Measurements from ENCODE around the gene DENND4B.

DNA sequence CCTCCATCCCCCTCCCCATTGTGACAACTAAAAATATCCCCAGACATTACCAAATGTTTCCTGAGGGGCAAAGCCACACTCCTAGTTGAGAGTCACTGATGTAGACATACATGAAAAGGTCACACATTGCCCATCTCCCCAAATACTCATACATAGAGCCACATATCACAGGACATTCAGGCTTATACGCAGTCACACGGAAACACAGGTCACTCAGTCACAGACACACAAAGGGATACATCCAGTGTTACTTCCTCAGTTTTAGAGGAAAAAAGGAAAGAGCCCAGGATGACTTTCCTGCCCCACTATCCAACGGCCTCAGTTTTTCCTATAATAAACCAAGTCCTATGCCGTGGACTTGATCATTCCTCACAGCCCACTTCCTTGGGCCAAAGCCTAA, 14.9 kb upstream of the DENND4B start:
- TF ChIP-seq, protein P1, sequence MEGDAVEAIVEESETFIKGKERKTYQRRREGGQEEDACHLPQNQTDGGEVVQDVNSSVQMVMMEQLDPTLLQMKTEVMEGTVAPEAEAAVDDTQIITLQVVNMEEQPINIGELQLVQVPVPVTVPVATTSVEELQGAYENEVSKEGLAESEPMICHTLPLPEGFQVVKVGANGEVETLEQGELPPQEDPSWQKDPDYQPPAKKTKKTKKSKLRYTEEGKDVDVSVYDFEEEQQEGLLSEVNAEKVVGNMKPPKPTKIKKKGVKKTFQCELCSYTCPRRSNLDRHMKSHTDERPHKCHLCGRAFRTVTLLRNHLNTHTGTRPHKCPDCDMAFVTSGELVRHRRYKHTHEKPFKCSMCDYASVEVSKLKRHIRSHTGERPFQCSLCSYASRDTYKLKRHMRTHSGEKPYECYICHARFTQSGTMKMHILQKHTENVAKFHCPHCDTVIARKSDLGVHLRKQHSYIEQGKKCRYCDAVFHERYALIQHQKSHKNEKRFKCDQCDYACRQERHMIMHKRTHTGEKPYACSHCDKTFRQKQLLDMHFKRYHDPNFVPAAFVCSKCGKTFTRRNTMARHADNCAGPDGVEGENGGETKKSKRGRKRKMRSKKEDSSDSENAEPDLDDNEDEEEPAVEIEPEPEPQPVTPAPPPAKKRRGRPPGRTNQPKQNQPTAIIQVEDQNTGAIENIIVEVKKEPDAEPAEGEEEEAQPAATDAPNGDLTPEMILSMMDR (IDR thresholded peaks at IDR 0.05) = no peak
- no peak for TF ChIP-seq POLR2A (IDR thresholded peaks at IDR 0.05)
